Uterus (tissue), 4 donors: ENCODE data around the gene GRID2. TPM values are rescaled to one million over a fixed set of nuclear protein-coding genes. Genes with fewer than 3 reads are reported as not detected.

Experiments
- DNase-seq, 2 donors: peaks; one replicate each; pipeline ENCODE4 v3.0.0-alpha.2; 2019 to 2020
- H3K27ac ChIP-seq, 2 donors: fragments of 200-600 bp; sonication (generic); 1 replicate in 1 of 2; 2 replicates in 1 of 2; pipeline ENCODE4 v1.5.1; 2016 to 2018
- H3K27me3 ChIP-seq, 2 donors: fragments of 200-600 bp; sonication (generic); one replicate each; pipeline ENCODE4 v1.5.1; 2018 to 2019; ENCODE audit warnings: control low read depth in 1 of 2
- H3K36me3 ChIP-seq, 2 donors: fragments of 200-600 bp; sonication (generic); one replicate each; pipeline ENCODE4 v1.5.1; 2019; ENCODE audit warnings: control low read depth in 1 of 2
- H3K4me1 ChIP-seq, 2 donors: fragments of 200-600 bp; sonication (generic); one replicate each; pipeline ENCODE4 v1.5.1; 2018 to 2019; ENCODE audit warnings: control low read depth in 1 of 2
- H3K4me3 ChIP-seq, 2 donors: fragments of 200-600 bp; sonication (generic); 1 replicate in 1 of 2; 2 replicates in 1 of 2; pipeline ENCODE4 v1.5.1; 2018 to 2019; ENCODE audit warnings: mild to moderate bottlenecking in 1 of 2
- H3K9me3 ChIP-seq, 2 donors: fragments of 200-600 bp; sonication (generic); one replicate each; pipeline ENCODE4 v1.5.1; 2019; ENCODE audit warnings: control low read depth in 1 of 2
- POLR2A ChIP-seq, 2 donors: fragments of 450-650 bp; IDR thresholded peaks; one replicate each; pipeline ENCODE4 v1.6.1; 2016; ENCODE audit warnings: antibody characterized with exemption in 2 of 2, mild to moderate bottlenecking in 1 of 2, moderate library complexity in 1 of 2
- intact Hi-C: fragments of 100-400 bp; cut with DNase I; formaldehyde crosslinking; loops from one replicate; pipeline ENCODE4 v1.15.1; 2023; ENCODE audit warnings: low total_unique reads
- total RNA-seq, 4 donors: library from RNA; depleted of rRNA in 3 of 4; stranded (reverse); fragments of >200 nt in 3 of 4; gene quantifications; one replicate each; pipeline versions ENCODE4 v1.1.0 to v1.2.4, GENCODE V29; 2014 to 2023
- TF ChIP-seq, protein P1 (sequence below), 4 experiments: fragments of 200-600 bp in 2 of 4; fragments of 450-650 bp in 2 of 4; sonication (generic) in 2 of 4; IDR thresholded peaks; one replicate each; pipeline ENCODE4 v1.5.1; 2016 to 2019; ENCODE audit warnings: antibody characterized with exemption in 4 of 4, mild to moderate bottlenecking in 2 of 4, moderate library complexity in 1 of 4
- donor health status: DM: yes; HTN: yes; CAD: no.

Gene GRID2
- total RNA-seq, 4 donors from 2014 or later: 0.27 to 33.3 (median 0.59) TPM; not detected in 1

DNA sequence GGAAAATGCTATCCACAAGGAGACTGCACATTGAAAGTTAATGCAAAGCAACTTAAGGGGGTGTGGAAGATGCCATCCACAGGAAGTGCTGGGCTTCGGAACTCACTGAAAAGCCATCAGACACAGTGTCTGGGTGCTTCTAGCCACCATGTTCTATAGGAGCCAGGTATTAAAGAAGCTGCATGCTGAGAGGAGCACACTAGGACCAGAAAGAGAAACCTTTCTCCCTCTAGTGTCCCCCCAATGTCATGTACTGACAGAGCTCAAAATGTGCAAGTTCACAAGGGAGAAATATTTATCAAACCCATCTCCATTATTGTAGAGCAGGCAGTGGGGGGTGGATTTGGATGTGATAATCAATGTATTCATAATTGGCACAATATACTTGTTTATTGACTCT, 510.9 kb downstream of the GRID2 start:
- H3K4me3 ChIP-seq: no peak overlapping the region
- DNase-seq: no peak
- no peaks in the 10 kb centered on the region for H3K27me3 ChIP-seq
- TF ChIP-seq, protein P1, sequence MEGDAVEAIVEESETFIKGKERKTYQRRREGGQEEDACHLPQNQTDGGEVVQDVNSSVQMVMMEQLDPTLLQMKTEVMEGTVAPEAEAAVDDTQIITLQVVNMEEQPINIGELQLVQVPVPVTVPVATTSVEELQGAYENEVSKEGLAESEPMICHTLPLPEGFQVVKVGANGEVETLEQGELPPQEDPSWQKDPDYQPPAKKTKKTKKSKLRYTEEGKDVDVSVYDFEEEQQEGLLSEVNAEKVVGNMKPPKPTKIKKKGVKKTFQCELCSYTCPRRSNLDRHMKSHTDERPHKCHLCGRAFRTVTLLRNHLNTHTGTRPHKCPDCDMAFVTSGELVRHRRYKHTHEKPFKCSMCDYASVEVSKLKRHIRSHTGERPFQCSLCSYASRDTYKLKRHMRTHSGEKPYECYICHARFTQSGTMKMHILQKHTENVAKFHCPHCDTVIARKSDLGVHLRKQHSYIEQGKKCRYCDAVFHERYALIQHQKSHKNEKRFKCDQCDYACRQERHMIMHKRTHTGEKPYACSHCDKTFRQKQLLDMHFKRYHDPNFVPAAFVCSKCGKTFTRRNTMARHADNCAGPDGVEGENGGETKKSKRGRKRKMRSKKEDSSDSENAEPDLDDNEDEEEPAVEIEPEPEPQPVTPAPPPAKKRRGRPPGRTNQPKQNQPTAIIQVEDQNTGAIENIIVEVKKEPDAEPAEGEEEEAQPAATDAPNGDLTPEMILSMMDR (IDR thresholded peaks at IDR 0.05): no peak
- TF ChIP-seq POLR2A (IDR thresholded peaks at IDR 0.05): no peak
- no peaks in the 10 kb centered on the region for H3K36me3 ChIP-seq
- no peak overlapping the region for H3K27ac ChIP-seq
- H3K4me1 ChIP-seq: no peaks in the 10 kb centered on the region
- intact Hi-C loops: no loop called here
- H3K9me3 ChIP-seq: no peaks in the 10 kb centered on the region

DNA sequence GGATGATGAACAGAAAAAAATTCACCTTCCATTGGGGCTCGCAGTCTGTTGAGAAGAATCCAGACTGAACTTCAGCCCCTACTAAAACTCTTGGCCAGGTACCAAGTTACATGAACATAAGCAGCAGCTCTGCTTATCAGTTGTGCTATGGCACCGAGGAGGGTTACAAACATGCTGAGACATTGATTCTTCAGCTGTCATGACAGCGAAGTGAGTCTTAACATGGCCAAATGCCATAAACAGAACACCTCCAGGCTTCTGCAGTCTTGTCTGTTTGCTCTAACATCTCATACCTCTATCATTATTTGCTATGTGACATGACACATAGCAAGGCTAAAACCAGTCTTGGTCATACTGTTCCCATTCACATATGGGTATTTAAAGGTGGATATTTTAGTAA, 521.5 kb downstream of the GRID2 start:
- no peak for TF ChIP-seq POLR2A (IDR thresholded peaks at IDR 0.05)
- TF ChIP-seq, protein P1 (IDR thresholded peaks at IDR 0.05): no peak
- no peak for DNase-seq
- no peak overlapping the region for H3K27ac ChIP-seq
- intact Hi-C loops: no loop called here
- H3K4me3 ChIP-seq: no peak overlapping the region
- no peaks in the 10 kb centered on the region for H3K4me1 ChIP-seq
- H3K36me3 ChIP-seq: no peaks in the 10 kb centered on the region
- no peaks in the 10 kb centered on the region for H3K9me3 ChIP-seq
- H3K27me3 ChIP-seq: no peaks in the 10 kb centered on the region

DNA sequence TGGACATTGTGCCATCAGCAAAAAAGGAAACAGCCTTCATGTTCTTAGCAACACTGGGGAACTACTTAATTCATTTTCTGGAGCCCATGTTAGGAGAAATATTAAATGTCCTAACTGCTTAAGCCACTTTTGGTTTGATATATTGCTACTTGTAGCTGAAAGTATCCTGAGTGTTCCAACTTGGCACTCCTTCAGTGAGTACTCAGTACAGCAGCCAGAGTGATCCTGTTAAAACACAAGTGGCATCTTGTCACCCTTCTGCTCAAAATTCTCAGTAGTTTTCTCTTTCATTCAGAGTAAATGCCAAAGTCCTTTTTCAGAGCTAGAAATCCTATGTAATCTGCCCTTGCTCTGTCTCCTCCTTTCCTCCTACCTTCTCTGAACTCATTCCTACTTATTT, 522.0 kb downstream of the GRID2 start:
- no peak for DNase-seq
- no peaks in the 10 kb centered on the region for H3K27me3 ChIP-seq
- no peak for TF ChIP-seq POLR2A (IDR thresholded peaks at IDR 0.05)
- TF ChIP-seq, protein P1 (IDR thresholded peaks at IDR 0.05): no peak
- H3K27ac ChIP-seq: no peak overlapping the region
- intact Hi-C loops: no loop called here
- H3K4me1 ChIP-seq: no peaks in the 10 kb centered on the region
- no peaks in the 10 kb centered on the region for H3K36me3 ChIP-seq
- H3K4me3 ChIP-seq: no peak overlapping the region
- no peaks in the 10 kb centered on the region for H3K9me3 ChIP-seq

DNA sequence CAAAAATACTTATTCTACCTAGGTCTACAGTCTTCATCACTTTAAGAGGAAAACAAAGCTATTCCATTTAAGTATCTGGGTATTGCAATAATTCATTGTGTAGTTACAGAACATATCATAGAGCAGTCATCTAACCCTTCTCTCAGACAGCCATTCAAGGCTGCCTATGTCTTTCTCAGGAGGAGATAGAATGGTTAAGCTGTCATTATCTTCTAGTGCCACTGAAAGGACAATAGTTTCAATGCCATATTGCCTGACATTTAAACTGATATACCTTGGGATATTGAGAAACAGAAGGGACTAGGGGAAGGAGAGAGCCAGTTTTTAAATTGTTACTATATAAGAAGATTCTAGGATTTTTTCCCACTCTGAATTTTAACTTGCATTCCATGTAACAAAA, 527.0 kb downstream of the GRID2 start:
- H3K36me3 ChIP-seq: no peaks in the 10 kb centered on the region
- H3K4me1 ChIP-seq: no peaks in the 10 kb centered on the region
- H3K27me3 ChIP-seq: no peaks in the 10 kb centered on the region
- no peaks in the 10 kb centered on the region for H3K9me3 ChIP-seq
- H3K4me3 ChIP-seq: no peak overlapping the region
- no peak for TF ChIP-seq POLR2A (IDR thresholded peaks at IDR 0.05)
- TF ChIP-seq, protein P1 (IDR thresholded peaks at IDR 0.05): no peak
- DNase-seq: no peak
- intact Hi-C loops: no loop called here
- H3K27ac ChIP-seq: no peak overlapping the region

DNA sequence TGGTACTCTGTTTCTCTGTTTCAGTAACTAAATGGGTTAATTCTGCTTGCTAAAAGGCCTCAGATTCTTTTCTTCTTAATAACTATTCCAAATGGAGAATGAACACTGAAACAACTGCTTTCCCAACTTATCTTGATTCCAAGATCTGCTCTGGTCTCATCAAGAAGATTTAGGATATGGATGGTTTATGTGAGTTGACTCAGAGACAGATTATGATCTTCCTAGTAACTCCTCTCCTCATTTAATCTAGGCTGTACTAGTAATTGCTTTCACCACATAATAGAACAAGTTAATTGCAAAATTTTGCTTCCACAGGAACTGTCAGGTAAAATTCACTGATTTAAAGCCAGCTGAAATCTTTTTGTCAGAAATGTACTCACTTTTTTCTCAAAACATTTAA, 537.1 kb downstream of the GRID2 start:
- H3K27ac ChIP-seq: no peak overlapping the region
- no peak for DNase-seq
- intact Hi-C loops: no loop called here

More for the DNA sequence above, 537.1 kb downstream of the GRID2 start:
- Histone ChIP-seq H3K4me1 (no peaks in the 10 kb centered on the region), H3K36me3 (no peaks in the 10 kb centered on the region), H3K27me3 (no peaks in the 10 kb centered on the region), H3K4me3 (no peak overlapping the region), H3K9me3 (no peaks in the 10 kb centered on the region)
- TF ChIP-seq, protein P1 (IDR thresholded peaks at IDR 0.05): no peak
- no peak for TF ChIP-seq POLR2A (IDR thresholded peaks at IDR 0.05)
